Activated CD4-positive, alpha-beta T cell treated with anti-CD3 and anti-CD28 coated beads, Interleukin-2, amount 10 ng/mL, durations not matched to agents 7 days and 5 days (primary cell): ENCODE measurements around the gene CDC42EP5. TPM values are rescaled to one million over a fixed set of nuclear protein-coding genes. Genes with fewer than 3 reads are reported as not detected.

ENCODE experiments used
- CTCF ChIA-PET: fragments of 350-600 bp; sonication (Branson Sonifier 250); formaldehyde crosslinking; loops from one replicate; lab custom pipeline; 2021; ENCODE audit warnings: antibody characterized with exemption; lab: Charles Lee
- POLR2A ChIA-PET: fragments of 350-600 bp; sonication (Branson Sonifier 250); formaldehyde crosslinking; loops from one replicate; lab custom pipeline; 2021; ENCODE audit warnings: antibody characterized with exemption; lab: Charles Lee
- DNase-seq: peaks from one replicate; pipeline ENCODE4 v3.0.0-alpha.2; 2020
- H3K27ac Mint-ChIP-seq: one replicate; pipeline ENCODE4 v1.8.0; 2021; ENCODE audit warnings: mild to moderate bottlenecking, moderate library complexity, mixed read lengths
- H3K27me3 Mint-ChIP-seq: one replicate; pipeline ENCODE4 v1.8.0; 2021; ENCODE audit warnings: mixed read lengths
- H3K36me3 Mint-ChIP-seq: one replicate; pipeline ENCODE4 v1.8.0; 2021; ENCODE audit warnings: low read depth, mixed read lengths
- H3K4me1 Mint-ChIP-seq: one replicate; pipeline ENCODE4 v1.8.0; 2021; ENCODE audit warnings: mixed read lengths
- H3K4me3 Mint-ChIP-seq: one replicate; pipeline ENCODE4 v1.8.0; 2021; ENCODE audit warnings: mild to moderate bottlenecking, moderate library complexity, mixed read lengths
- H3K9me3 Mint-ChIP-seq: one replicate; pipeline ENCODE4 v1.8.0; 2021; ENCODE audit warnings: mixed read lengths
- total RNA-seq, 2 experiments: library from RNA; stranded (reverse); gene quantifications; one replicate each; pipeline ENCODE4 v1.2.3, GENCODE V29; 2021

The CDC42EP5 gene
- total RNA-seq, 2 experiments from 2014 or later = not detected

DNA sequence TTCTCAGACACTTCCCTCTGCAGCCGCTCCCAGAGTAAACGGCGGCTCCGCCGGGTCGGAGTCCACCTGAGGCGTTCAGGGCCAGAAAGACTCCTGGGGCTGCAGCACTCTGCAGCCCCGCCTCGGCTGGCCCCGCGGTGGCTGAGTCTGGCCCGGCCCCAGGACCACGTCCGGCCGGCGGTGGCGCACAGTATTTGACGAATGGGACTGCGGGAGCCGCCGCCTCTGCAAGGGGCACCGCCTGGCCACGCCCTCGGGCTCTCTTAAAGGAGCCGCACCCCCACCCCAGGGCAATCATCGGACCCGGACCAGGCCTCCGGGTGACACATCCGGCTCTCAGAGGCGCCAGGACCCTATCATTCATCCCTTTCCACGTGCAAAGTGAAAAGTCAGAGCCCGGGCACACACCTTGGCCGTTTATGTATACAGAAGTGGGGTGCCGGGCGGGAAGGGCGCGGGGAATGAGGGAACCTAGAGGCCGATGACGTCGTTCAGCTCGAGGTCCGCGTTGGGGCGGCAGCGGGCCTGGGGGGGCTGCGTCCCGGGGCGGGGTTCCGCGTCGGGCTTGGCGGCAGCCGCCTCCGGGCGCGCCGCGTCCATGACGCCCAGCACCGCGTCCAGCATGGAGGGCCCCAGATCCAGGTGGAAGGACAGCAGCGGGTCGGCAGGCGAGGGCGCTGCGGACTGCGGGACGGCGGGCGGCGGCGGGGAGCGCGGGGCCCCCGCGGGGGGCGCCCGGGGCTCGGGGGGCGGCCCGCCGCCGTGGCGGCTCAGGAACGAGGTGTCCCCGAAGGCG is 8.3 kb downstream of the CDC42EP5 start:
- DNase-seq = peak; percentile 84
- H3K27ac Mint-ChIP-seq = peak overlapping the region; percentile 89
- CTCF ChIA-PET = interaction anchor here (1.0 kb wide), 1 partner anchor 13 kb away, joined by 3 read pairs; no protein-coding TSS in a partner anchor
- H3K4me3 Mint-ChIP-seq = peak overlapping the region; percentile 79
- H3K9me3 Mint-ChIP-seq = no peaks in the 10 kb centered on the region
- peaks cover 28% of the 10 kb centered on the region for H3K4me1 Mint-ChIP-seq
- POLR2A ChIA-PET = no interaction called here
- peaks cover 27% of the 10 kb centered on the region for H3K27me3 Mint-ChIP-seq
- peaks cover 10% of the 10 kb centered on the region for H3K36me3 Mint-ChIP-seq

DNA sequence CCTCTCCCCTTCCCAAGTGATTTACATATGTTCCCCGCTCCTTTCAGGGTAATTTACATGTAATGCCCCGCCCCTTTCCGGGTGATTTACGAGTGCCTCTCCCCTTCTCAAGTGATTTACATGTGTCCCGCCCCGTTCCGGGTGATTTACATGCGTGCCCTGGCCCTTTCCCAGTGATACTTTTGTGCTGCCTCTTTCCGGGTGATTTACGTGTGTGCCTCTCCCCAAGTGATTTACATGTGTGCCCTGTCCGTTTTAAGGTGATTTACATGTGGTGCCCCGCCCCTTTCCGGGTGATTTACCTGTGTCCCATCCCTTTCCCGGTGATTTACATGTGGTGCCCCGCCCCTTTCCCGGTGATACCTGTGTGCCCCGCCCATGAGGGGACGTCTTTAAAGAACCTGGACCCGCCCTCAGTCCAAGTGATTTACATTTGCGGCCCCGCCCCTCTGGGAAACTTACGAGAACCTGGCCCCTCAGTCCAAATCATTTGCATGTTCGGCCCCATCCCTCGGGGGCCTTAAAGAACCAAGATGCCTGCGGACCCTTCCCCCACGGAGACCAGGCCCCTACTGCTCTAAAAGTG is 9.0 kb downstream of the CDC42EP5 start:
- peak overlapping the region; percentile 79 for H3K4me3 Mint-ChIP-seq
- peak; percentile 92 for DNase-seq
- H3K36me3 Mint-ChIP-seq = peaks cover 16% of the 10 kb centered on the region
- H3K4me1 Mint-ChIP-seq = peaks cover 32% of the 10 kb centered on the region
- peak overlapping the region; percentile 89 for H3K27ac Mint-ChIP-seq
- no peaks in the 10 kb centered on the region for H3K9me3 Mint-ChIP-seq
- H3K27me3 Mint-ChIP-seq = peaks cover 21% of the 10 kb centered on the region
- POLR2A ChIA-PET = interaction anchor here (1.5 kb wide), 1 partner anchor 15 kb away, joined by 12 read pairs; the partner anchor contains the start of gene LENG8
- CTCF ChIA-PET = interaction anchor here (0.6 to 1.4 kb wide), 4 partner anchors 11 to 305 kb away, joined by 3 to 5 read pairs (median 4); partner anchors contain the start of gene LENG1

DNA sequence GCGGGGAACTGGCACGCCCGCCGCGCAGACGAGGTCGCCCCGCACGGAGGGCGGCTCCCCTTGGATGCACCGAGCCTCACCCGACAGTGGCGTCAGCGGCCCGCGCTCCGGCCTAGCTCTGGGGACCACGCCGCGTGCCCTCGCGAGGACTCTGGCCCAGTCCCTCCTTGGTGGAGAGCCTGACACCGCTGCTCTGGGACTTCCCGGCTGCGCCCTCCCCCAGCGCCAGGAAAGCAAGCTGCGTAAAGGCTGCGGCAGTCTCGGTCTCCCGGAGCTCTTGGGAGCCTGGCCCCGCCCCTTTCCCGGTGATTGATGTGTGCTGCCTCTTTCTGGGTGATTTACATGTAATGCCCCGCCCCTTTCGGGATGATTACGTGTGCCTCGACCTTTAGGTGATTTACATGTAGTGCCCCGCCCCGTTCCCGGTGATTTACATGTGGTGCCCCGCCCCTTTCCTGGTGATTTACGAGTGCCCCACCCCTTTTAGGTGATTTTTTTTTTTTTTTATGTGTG is 9.5 kb downstream of the CDC42EP5 start, which contains the start of gene LENG9:
Gene LENG9, minus strand, starts transcription at position 248 of the 513 bp plus-strand sequence. CDS start 252 bp downstream, outside the sequence.
- peaks cover 20% of the 10 kb centered on the region for H3K36me3 Mint-ChIP-seq
- H3K4me3 Mint-ChIP-seq = peak within 1 kb of the TSS; percentile 79
- ChIA-PET CTCF (interaction anchor here (0.6 to 1.4 kb wide), 4 partner anchors 10 to 304 kb away, joined by 3 to 5 read pairs (median 4); partner anchors contain the start of gene LENG1), POLR2A (interaction anchor here (0.7 to 1.5 kb wide), 2 partner anchors 15 to 135 kb away, joined by 3 to 12 read pairs; partner anchors contain the start of gene LENG8)
- H3K4me1 Mint-ChIP-seq = peaks cover 38% of the 10 kb centered on the region
- peak; percentile 98 for DNase-seq
- H3K27ac Mint-ChIP-seq = peak within 1 kb of the TSS; percentile 89
- H3K27me3 Mint-ChIP-seq = peaks cover 16% of the 10 kb centered on the region
- H3K9me3 Mint-ChIP-seq = no peaks in the 10 kb centered on the region

DNA sequence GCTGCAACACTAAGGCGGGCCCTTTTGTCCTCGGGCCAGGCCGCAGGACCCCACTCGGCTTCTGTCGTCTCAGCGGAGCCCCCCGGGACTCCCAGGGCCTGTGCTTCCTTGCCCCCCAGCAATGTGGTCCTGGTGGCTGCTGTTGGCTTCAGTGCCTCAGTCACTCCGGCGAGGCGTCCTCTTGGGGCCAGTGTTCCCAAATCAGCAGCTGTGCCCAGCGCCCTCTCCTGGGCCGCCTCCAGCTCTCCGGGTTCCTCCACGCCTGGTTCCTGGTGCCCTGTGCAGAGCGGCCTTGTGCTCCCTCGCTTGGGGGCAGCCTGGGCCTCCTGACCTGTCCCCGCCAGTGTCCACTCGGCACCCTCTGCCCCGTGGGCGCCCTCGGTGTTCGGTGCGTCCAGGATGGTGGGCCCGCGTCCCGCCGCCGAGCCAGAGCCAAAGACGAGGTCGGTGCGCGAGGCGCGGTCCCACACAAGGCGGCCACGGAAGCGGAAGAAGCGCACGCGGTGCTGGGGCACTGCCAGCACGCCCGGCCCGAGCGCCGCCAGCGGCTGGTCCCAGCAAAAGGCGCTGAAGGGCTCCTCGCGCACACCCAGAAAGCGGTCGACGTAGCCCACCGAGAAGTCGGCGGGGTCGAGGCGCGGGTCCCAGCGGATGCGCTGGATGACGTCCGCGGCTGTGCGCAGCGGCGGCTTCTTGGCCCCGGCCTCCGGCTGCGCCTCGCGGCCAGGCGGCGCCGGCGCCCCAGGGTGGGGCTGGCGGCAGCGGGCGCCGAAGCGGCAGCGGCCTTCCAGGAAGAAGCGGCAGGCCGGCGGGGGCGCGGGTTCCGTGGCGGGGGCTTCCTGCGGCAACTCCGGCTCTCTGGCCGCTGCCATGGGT is 10.2 kb downstream of the CDC42EP5 start:
- peak overlapping the region; percentile 89 for H3K27ac Mint-ChIP-seq
- peaks cover 40% of the 10 kb centered on the region for H3K4me1 Mint-ChIP-seq
- peak overlapping the region; percentile 79 for H3K4me3 Mint-ChIP-seq
- POLR2A ChIA-PET = interaction anchor here (0.7 to 1.5 kb wide), 3 partner anchors 14 to 135 kb away, joined by 3 to 12 read pairs (median 3); partner anchors contain the start of gene LENG8
- H3K9me3 Mint-ChIP-seq = no peaks in the 10 kb centered on the region
- peaks cover 10% of the 10 kb centered on the region for H3K27me3 Mint-ChIP-seq
- CTCF ChIA-PET = interaction anchor here (0.6 to 1.9 kb wide), 5 partner anchors 10 to 303 kb away, joined by 3 to 8 read pairs (median 4); partner anchors contain the start of gene LENG1
- DNase-seq = peak; percentile 73
- H3K36me3 Mint-ChIP-seq = peaks cover 27% of the 10 kb centered on the region

DNA sequence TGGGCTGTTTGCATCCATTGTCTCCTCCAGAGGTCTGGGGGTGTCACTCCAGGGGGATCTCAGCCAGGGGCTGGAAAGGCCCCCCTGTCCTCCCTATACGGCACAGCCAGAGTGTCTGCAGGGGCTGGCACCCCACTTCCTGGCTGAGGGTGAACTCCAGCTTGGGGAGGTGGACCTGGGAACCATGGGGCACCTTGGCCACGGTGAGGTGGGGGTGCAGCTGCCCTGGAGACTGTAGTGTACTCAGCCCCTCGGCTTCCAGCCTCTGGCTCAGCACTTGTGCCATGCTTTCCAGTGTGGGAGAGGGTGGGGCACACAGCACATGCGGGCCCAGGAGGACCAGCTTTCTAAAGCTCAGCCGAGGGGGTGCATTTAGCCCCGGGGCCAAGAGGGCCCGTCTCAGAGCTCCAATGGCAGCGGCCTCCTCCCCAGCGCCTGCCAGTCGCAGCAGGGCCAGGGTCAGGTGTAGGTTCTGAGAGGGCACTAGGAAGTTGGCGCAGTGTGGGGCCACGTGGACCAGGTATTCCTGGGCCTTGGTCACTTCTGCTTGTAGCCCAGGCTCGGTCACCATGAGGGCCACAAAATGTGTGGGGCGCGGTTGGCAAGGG is 10.9 kb downstream of the CDC42EP5 start:
- DNase-seq = no peak
- peaks cover 29% of the 10 kb centered on the region for H3K36me3 Mint-ChIP-seq
- H3K27ac Mint-ChIP-seq = peak overlapping the region; percentile 86
- CTCF ChIA-PET = interaction anchor here (1.9 kb wide), 1 partner anchor 11 kb away, joined by 8 read pairs; no protein-coding TSS in a partner anchor
- peaks cover 9% of the 10 kb centered on the region for H3K27me3 Mint-ChIP-seq
- H3K9me3 Mint-ChIP-seq = no peaks in the 10 kb centered on the region
- H3K4me3 Mint-ChIP-seq = peak overlapping the region; percentile 68
- H3K4me1 Mint-ChIP-seq = peaks cover 40% of the 10 kb centered on the region
- POLR2A ChIA-PET = interaction anchor here (1.4 kb wide), 1 partner anchor 13 kb away, joined by 3 read pairs; the partner anchor contains the start of gene LENG8

DNA sequence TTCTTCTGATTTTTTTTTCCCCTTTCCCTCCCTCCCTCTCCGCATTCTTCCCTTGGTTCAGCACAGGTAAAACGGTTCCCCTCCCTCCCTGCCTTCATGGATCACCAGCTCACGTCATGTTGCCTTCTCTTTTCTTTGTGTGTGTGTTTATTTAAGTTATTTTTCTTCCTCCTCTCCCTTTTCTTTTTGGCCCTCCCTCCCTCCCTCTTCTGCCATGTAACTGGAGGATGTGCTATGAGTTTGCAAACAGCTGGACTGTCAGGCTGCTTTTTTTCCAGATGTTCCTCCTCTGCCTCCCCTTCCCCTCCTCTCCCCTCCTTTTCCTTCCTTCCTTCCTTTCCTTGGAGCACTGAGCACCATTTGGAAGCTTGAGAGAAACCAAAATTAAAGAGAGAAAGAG is 11.5 kb downstream of the CDC42EP5 start:
- Mint-ChIP-seq H3K4me1 (peaks cover 40% of the 10 kb centered on the region), H3K9me3 (no peaks in the 10 kb centered on the region), H3K36me3 (peaks cover 32% of the 10 kb centered on the region), H3K27me3 (peaks cover 9% of the 10 kb centered on the region), H3K27ac (peak overlapping the region; percentile 86), H3K4me3 (peak overlapping the region; percentile 68)
- ChIA-PET POLR2A (interaction anchor here (1.4 kb wide), 1 partner anchor 13 kb away, joined by 3 read pairs; the partner anchor contains the start of gene LENG8), CTCF (interaction anchor here (1.9 kb wide), 1 partner anchor 11 kb away, joined by 8 read pairs; no protein-coding TSS in a partner anchor)
- no peak for DNase-seq

DNA sequence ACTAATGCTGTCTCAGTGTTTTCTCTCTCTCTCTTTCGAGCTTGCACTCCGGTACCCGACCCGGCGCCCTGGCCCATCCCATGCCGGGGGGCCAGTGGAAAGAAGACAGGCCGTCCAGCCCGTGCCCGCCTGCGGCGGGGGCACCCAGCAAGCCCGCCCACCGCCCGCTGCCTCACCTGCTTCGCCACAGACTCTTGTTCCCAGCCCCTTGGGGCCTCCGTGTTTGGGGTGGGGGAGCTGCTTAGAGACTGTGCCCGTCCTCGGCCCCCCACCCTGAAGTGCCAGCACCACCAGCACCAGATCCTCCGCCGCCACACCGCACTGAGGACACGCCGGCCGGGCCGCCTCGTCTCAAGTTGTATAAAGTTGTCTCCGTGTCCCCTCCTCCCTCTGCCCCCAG is 11.9 kb downstream of the CDC42EP5 start:
- DNase-seq = no peak
- H3K36me3 Mint-ChIP-seq = peaks cover 34% of the 10 kb centered on the region
- no peaks in the 10 kb centered on the region for H3K9me3 Mint-ChIP-seq
- ChIA-PET POLR2A (interaction anchor here (1.4 kb wide), 1 partner anchor 12 kb away, joined by 3 read pairs; the partner anchor contains the start of gene LENG8), CTCF (interaction anchor here (1.9 kb wide), 1 partner anchor 10 kb away, joined by 8 read pairs; no protein-coding TSS in a partner anchor)
- H3K27me3 Mint-ChIP-seq = peaks cover 9% of the 10 kb centered on the region
- H3K4me3 Mint-ChIP-seq = peak overlapping the region; percentile 68
- H3K27ac Mint-ChIP-seq = peak overlapping the region; percentile 13
- peaks cover 40% of the 10 kb centered on the region for H3K4me1 Mint-ChIP-seq

DNA sequence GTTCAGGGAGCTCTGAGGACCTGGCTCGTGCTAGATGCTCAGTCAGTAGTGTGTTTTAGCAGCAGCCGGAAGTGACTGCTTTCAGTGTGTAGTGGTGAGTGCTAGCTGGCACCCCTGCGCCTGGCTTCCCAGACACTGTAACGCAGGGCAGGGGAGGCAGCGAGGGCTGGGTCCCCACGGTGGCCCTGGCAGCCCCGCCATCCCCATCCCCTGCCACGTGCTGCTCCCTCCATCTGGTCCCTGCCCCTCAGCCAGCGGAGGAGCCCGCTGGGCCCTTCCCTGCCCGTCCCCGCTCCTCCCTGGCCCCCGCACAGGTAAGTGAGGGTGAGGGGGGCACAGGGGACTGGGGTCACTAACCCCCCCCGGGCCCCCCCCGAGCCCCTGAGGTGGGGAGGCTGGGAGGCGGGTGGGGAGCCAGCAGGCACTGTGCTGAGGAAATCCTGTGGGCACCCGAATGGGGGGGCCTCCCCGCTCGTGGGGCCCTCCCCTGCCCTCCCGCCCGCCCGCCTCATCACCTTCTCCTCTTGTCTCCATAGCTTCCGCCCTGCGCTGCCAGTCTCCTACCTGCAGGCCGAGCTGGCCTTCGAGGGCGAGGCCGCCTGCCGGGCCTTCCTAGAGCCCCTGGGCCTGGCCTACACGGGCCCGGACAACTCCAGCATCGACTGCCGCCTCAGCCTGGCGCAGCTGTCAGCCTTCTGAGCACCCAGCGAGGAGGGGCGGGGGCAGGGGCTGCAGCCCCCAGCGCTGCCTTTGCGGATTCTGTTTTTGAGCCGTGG is 12.7 kb downstream of the CDC42EP5 start:
- Mint-ChIP-seq H3K9me3 (no peaks in the 10 kb centered on the region), H3K36me3 (peaks cover 36% of the 10 kb centered on the region), H3K4me1 (peaks cover 35% of the 10 kb centered on the region), H3K27me3 (peaks cover 3% of the 10 kb centered on the region), H3K27ac (no peak overlapping the region), H3K4me3 (no peak overlapping the region)
- ChIA-PET POLR2A (no interaction called here), CTCF (no interaction called here)
- DNase-seq = no peak

DNA sequence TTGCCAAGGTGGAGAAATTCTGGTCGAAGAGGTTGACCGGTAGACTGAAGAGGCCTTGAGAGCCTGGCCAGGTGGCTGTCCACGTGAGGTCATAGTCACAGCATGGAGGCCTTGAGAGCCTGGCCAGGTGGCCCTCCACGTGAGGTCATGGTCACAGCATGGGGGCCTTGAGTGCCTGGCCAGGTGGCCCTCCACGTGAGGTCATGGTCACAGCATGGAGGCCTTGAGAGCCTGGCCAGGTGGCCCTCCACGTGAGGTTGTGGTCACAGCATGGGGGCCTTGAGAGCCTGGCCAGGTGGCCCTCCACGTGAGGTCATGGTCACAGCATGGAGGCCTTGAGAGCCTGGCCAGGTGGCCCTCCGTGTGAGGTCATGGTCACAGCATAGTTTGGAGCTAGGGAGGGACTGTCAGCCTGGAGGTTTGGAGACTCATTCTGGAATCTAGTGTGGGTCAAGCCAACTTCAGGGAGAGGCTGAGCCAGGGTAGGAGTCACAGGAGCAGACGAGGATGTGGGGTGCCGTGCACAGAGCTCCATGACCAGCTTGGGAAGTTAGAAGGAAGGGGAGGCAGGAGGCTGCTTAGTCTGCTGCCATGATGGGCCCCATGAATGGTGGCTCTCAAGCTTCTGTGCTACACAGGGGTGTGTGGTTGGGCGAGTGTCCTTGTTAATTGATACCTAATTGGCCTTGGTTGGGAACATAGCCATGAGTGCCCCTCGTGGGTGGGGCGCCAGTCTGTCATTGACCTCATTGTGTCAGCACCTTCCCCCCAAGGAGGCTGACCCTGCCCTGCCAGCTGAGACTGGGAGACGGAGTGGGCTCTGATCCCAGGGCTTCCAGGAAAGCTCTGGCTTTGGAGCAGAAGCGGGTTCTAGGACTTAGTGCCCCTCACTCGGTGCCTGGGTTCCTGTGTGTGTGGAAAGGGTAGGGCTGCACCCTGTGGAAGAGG is 13.5 kb downstream of the CDC42EP5 start:
- POLR2A ChIA-PET = interaction anchor here (0.9 kb wide), 1 partner anchor 11 kb away, joined by 4 read pairs; the partner anchor contains the start of gene LENG8
- H3K4me3 Mint-ChIP-seq = no peak overlapping the region
- DNase-seq = no peak
- peak overlapping the region; percentile 44 for H3K27ac Mint-ChIP-seq
- H3K4me1 Mint-ChIP-seq = peaks cover 33% of the 10 kb centered on the region
- H3K27me3 Mint-ChIP-seq = no peaks in the 10 kb centered on the region
- CTCF ChIA-PET = no interaction called here
- peaks cover 41% of the 10 kb centered on the region for H3K36me3 Mint-ChIP-seq
- no peaks in the 10 kb centered on the region for H3K9me3 Mint-ChIP-seq
